Loucy (cell line): ENCODE measurements around the gene CNTFR.

ENCODE experiments used
- H2AFZ ChIP-seq: fragments of 200-600 bp; sonication (generic); 2 replicates; pipeline ENCODE4 v1.6.0; 2016; ENCODE audit warnings: antibody characterized with exemption, mild to moderate bottlenecking, low read length, moderate library complexity
- H3F3A ChIP-seq: fragments of 200-600 bp; 2 replicates; pipeline ENCODE4 v1.6.0; 2016; ENCODE audit warnings: antibody characterized with exemption, low read depth, mild to moderate bottlenecking
- H3K27me3 ChIP-seq: fragments of 200-600 bp; sonication (generic); 2 replicates; pipeline ENCODE4 v1.6.1; 2014; ENCODE audit warnings: low read length, mild to moderate bottlenecking; ENCODE audit not compliant: insufficient read depth, poor library complexity, severe bottlenecking
- H3K36me3 ChIP-seq: fragments of 200-600 bp; sonication (generic); 2 replicates; pipeline ENCODE4 v1.6.1; 2016; ENCODE audit warnings: low read length; ENCODE audit not compliant: insufficient read depth
- H3K4me1 ChIP-seq: fragments of 200-600 bp; sonication (generic); 2 replicates; pipeline ENCODE4 v1.5.1; 2014; ENCODE audit warnings: low read length, mild to moderate bottlenecking; ENCODE audit not compliant: insufficient read depth, poor library complexity, severe bottlenecking
- H3K4me2 ChIP-seq: fragments of 200-600 bp; sonication (generic); 2 replicates; pipeline ENCODE4 v1.6.0; 2014; ENCODE audit warnings: antibody characterized with exemption, low read length, low read depth, mild to moderate bottlenecking; ENCODE audit not compliant: poor library complexity, severe bottlenecking
- H3K4me3 ChIP-seq: fragments of 200-600 bp; sonication (generic); 2 replicates; pipeline ENCODE4 v1.5.1; 2014; ENCODE audit warnings: low read length, mild to moderate bottlenecking, mixed read lengths; ENCODE audit not compliant: poor library complexity, severe bottlenecking
- H3K79me2 ChIP-seq: fragments of 200-600 bp; sonication (generic); 2 replicates; pipeline ENCODE4 v1.6.1; 2014; ENCODE audit warnings: low read length; ENCODE audit not compliant: insufficient read depth
- H3K9ac ChIP-seq: fragments of 200-600 bp; sonication (generic); 2 replicates; pipeline ENCODE4 v1.6.0; 2014; ENCODE audit warnings: mild to moderate bottlenecking, low read depth, low read length, moderate library complexity; ENCODE audit not compliant: poor library complexity, severe bottlenecking
- H3K9me2 ChIP-seq: fragments of 200-600 bp; sonication (generic); replicated peaks from 2 replicates; pipeline ENCODE4 v1.6.1; 2016; ENCODE audit warnings: low read depth, low read length, mixed read lengths
- H3K9me3 ChIP-seq: fragments of 200-600 bp; sonication (generic); 2 replicates; pipeline ENCODE4 v1.6.1; 2014; ENCODE audit warnings: mild to moderate bottlenecking, antibody characterized with exemption, low read length, low read depth; ENCODE audit not compliant: insufficient read depth
- H4K20me1 ChIP-seq: fragments of 200-600 bp; sonication (generic); 2 replicates; pipeline ENCODE4 v1.6.0; 2014; ENCODE audit warnings: antibody characterized with exemption, low read length, mild to moderate bottlenecking; ENCODE audit not compliant: insufficient read depth, poor library complexity, severe bottlenecking
- EZH2phosphoT487 ChIP-seq: fragments of 200-600 bp; IDR thresholded peaks from 2 replicates; pipeline ENCODE4 v1.6.1; 2018; ENCODE audit warnings: antibody characterized with exemption, mild to moderate bottlenecking, moderate library complexity, borderline replicate concordance
- TF ChIP-seq, protein P1 (sequence below): fragments of 200-600 bp; sonication (generic); conservative IDR thresholded peaks from 2 replicates; pipeline ENCODE4 v1.5.1; 2014; ENCODE audit warnings: mild to moderate bottlenecking, antibody characterized with exemption, low read length

The CNTFR gene

DNA sequence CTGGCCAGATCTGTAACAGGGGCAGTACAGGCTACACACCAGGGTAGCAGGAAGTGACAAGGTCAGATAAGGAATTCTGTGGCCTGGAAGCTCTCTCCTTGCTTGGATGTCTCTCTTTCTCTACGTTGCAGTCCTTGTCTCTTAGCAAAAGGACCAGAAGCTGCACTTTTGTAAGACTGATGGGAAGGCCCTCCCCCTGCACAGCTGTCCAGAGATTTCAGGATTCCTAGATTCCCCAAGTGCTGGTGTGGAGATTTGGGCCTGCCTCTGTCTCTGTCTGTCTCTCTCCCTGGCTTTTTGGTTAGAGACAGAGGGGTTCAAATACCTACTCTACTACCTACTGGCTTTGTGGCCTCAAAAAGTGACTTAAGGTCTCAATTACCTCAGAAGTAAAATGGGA lies 10.0 kb upstream of the CNTFR start:
- Histone ChIP-seq H3K36me3 (no peaks in the 10 kb centered on the region), H3K4me2 (no peak overlapping the region), H3K4me3 (no peak overlapping the region), H3K9me3 (no peaks in the 10 kb centered on the region), H3K4me1 (no peaks in the 10 kb centered on the region), H2AFZ (no peak overlapping the region), H4K20me1 (no peaks in the 10 kb centered on the region), H3F3A (no peaks in the 10 kb centered on the region), H3K9ac (no peak overlapping the region), H3K9me2 (no peaks in the 10 kb centered on the region), H3K27me3 (no peaks in the 10 kb centered on the region), H3K79me2 (no peaks in the 10 kb centered on the region)
- TF ChIP-seq, protein P1, sequence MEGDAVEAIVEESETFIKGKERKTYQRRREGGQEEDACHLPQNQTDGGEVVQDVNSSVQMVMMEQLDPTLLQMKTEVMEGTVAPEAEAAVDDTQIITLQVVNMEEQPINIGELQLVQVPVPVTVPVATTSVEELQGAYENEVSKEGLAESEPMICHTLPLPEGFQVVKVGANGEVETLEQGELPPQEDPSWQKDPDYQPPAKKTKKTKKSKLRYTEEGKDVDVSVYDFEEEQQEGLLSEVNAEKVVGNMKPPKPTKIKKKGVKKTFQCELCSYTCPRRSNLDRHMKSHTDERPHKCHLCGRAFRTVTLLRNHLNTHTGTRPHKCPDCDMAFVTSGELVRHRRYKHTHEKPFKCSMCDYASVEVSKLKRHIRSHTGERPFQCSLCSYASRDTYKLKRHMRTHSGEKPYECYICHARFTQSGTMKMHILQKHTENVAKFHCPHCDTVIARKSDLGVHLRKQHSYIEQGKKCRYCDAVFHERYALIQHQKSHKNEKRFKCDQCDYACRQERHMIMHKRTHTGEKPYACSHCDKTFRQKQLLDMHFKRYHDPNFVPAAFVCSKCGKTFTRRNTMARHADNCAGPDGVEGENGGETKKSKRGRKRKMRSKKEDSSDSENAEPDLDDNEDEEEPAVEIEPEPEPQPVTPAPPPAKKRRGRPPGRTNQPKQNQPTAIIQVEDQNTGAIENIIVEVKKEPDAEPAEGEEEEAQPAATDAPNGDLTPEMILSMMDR, result no peak
- TF ChIP-seq EZH2phosphoT487, result no peak

DNA sequence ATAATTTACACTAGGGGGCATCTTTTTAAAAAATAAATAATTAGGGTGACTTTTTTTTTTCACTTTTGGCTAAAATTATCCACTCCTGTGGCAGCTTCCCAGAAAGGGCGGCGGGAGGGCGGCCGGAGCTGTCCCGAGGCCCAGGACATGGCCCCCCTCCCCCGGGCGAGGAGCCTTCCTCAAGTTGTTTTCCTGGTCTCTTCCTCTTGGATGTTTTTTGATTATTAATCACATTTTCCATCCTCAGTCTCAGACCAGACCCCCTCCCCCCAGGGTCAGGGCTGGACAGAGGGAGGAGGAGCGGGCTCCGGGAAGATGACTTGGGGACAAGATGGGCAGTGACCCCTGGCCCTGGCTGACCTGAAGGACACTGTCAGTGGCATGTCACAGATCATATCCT lies 4.7 kb upstream of the CNTFR start:
- Histone ChIP-seq H3K27me3 (no peaks in the 10 kb centered on the region), H3K9ac (no peak overlapping the region), H3F3A (no peaks in the 10 kb centered on the region), H4K20me1 (no peaks in the 10 kb centered on the region), H3K9me3 (no peaks in the 10 kb centered on the region), H3K9me2 (no peaks in the 10 kb centered on the region), H3K79me2 (no peaks in the 10 kb centered on the region), H3K4me1 (peaks cover 3% of the 10 kb centered on the region), H2AFZ (no peak overlapping the region), H3K4me3 (no peak overlapping the region), H3K4me2 (no peak overlapping the region), H3K36me3 (no peaks in the 10 kb centered on the region)
- no peak for TF ChIP-seq EZH2phosphoT487
- TF ChIP-seq, protein P1, result no peak

DNA sequence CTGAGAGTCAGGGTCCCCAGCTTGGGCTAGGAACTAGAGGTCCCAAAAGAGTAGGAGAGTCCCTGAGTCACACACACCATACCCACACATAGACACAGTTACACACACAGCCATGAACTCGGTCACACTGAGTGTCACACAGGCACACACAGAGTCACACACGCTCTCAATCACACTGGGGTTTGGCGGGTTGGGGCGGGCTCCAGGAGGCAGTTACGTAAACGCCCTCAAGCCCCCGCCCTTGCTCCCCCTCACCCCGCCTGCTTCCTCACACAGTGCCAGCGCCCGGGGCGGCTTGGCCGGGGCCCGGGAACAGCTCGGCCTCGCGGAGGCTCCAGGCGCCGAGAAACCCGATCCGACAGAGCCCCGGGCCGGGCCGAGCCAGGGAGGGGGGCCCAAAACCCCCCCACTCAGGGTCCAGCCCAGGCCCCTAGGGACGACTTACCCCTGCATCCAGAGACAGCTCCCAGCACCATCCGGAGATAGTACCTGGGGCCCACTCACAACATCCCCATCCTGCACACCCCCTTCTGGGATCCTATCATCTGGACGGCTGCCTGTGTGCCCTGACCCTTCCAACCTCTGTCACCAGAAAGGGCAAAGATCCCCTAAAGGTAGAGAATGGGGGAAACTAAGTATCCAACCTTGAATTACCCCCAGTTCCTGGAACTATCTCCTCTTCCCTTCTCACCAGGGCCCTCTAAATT lies 3.5 kb upstream of the CNTFR start:
- no peak overlapping the region for H3K4me2 ChIP-seq
- H3K9ac ChIP-seq, result no peak overlapping the region
- no peaks in the 10 kb centered on the region for H4K20me1 ChIP-seq
- H3K4me3 ChIP-seq, result no peak overlapping the region
- H3F3A ChIP-seq, result no peaks in the 10 kb centered on the region
- no peaks in the 10 kb centered on the region for H3K9me2 ChIP-seq
- H3K9me3 ChIP-seq, result no peaks in the 10 kb centered on the region
- peaks cover 3% of the 10 kb centered on the region for H3K4me1 ChIP-seq
- no peak for TF ChIP-seq EZH2phosphoT487
- TF ChIP-seq, protein P1, result no peak
- H3K79me2 ChIP-seq, result no peaks in the 10 kb centered on the region
- H3K36me3 ChIP-seq, result no peaks in the 10 kb centered on the region
- H2AFZ ChIP-seq, result no peak overlapping the region
- no peaks in the 10 kb centered on the region for H3K27me3 ChIP-seq
